Ishikawa (cell line): ENCODE data around the gene DNAJB12.

ENCODE experiments used
- CREB1 ChIP-seq: IDR thresholded peaks from 2 replicates; pipeline ENCODE4 v1.6.1; 2012; ENCODE audit warnings: low read depth
- EP300 ChIP-seq: IDR thresholded peaks from 2 replicates; pipeline ENCODE4 v1.6.1; 2012; ENCODE audit warnings: borderline replicate concordance
- TEAD4 ChIP-seq: IDR thresholded peaks from 2 replicates; pipeline ENCODE4 v1.6.1; 2012

DNA sequence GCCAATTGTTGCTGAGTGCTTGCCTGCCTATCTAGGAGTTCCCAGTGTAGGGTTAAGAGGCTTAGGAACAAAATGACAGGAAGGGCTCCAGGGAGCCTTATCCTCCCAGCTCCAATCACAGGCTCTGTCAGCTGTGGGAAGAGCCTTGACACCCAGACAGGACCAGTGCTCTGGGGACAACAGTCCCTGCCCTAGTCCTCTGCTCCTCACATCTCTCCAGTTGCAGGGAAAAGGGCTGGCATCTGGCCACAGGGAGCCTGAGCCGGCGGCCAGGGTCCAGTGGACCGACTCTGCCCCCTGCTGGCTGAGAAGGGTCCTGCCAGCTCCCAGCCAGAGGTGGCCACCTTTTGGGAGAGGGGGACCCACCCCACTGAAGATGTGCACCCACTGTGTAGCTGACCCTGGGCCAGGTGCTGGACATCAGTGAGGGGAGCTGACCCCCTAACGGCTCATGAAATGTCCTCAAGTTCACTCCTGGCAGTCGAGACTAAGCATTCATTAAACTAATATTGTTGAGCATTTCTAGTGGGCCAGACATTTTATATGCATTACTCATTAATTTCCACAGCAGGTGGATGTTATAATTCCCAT lies 17.6 kb downstream of the DNAJB12 start:
- TF ChIP-seq TEAD4 (0 out of 2 replicates have a peak, but pooled peaks have one; percentile 6), EP300 (no peak), CREB1 (no peak)
